ENCODE measurements around the gene ANXA4. TPM values are rescaled to one million over a fixed set of nuclear protein-coding genes. Genes with fewer than 3 reads are reported as not detected.

The ANXA4 gene
- total and polyA plus RNA-seq, 4 experiments from 2014 or later: 22.3 to 30.8 (median 25.9) TPM

GRCh38 chr2:69695850-69696216 lies 46.1 kb upstream of the ANXA4 start:
- intact Hi-C loops (cut with micrococcal nuclease): no loop called here
- no peak for DNase-seq
- H3K36me3 ChIP-seq (ENCODE audit: insufficient read depth, low read length): no peaks in the 10 kb centered on the region
- H3K4me1 ChIP-seq (ENCODE audit: insufficient read depth, low read length): peaks cover 81% of the 10 kb centered on the region
- POLR2A ChIA-PET (ENCODE audit: partially characterized antibody): interaction anchor here (1.1 to 8.6 kb wide), 4 partner anchors 12 to 53 kb away, joined by 4 to 217 read pairs (median 30); partner anchors contain the start of gene AAK1
- Mint-ChIP-seq H3K9me3 (no peaks in the 10 kb centered on the region), H3K4me1 (peaks cover 64 to 88% (median 74%) of the 10 kb centered on the region in 4 donors), H3K36me3 (no peaks in the 10 kb centered on the region), H3K4me3 (peak overlapping the region in 5 of 8 donors; percentile 16 to 43 (median 24)), H3K27me3 (no peaks in the 10 kb centered on the region), H3K27ac (peak overlapping the region; percentile 34 to 97 (median 69))
- no peak overlapping the region for H3K27ac ChIP-seq (ENCODE audit: low read depth, low read length)
- H3K4me3 ChIP-seq (ENCODE audit: low read length in 2 of 2): peak overlapping the region in 1 of 2 donors; percentile 15
- no peaks in the 10 kb centered on the region for H3K27me3 ChIP-seq (ENCODE audit: insufficient read depth, low read length)
- H3K9me3 ChIP-seq (ENCODE audit: control insufficient read depth in 1 of 2, low read length in 2 of 2): no peaks in the 10 kb centered on the region
- CTCF ChIA-PET (ENCODE audit: partially characterized antibody): interaction anchor here (1.3 to 3.4 kb wide), 6 partner anchors 15 to 130 kb away, joined by 4 to 15 read pairs (median 10); partner anchors contain the start of gene AAK1

GRCh38 chr2:69700381-69700780 lies 41.6 kb upstream of the ANXA4 start:
- no peak for DNase-seq
- H3K27me3 ChIP-seq (ENCODE audit: insufficient read depth, low read length): no peaks in the 10 kb centered on the region
- Mint-ChIP-seq H3K27me3 (no peaks in the 10 kb centered on the region), H3K4me1 (peaks cover 34 to 49% (median 39%) of the 10 kb centered on the region in 4 donors), H3K36me3 (no peaks in the 10 kb centered on the region), H3K27ac (no peak overlapping the region), H3K4me3 (no peak overlapping the region), H3K9me3 (no peaks in the 10 kb centered on the region)
- no peak overlapping the region for H3K27ac ChIP-seq (ENCODE audit: low read depth, low read length)
- H3K36me3 ChIP-seq (ENCODE audit: insufficient read depth, low read length): no peaks in the 10 kb centered on the region
- peaks cover 39% of the 10 kb centered on the region for H3K4me1 ChIP-seq (ENCODE audit: insufficient read depth, low read length)
- ChIA-PET POLR2A (ENCODE audit: partially characterized antibody) (interaction anchor here (1.0 to 8.6 kb wide), 2 partner anchors 50 to 58 kb away, joined by 3 to 217 read pairs; partner anchors contain the start of gene AAK1), CTCF (ENCODE audit: partially characterized antibody) (interaction anchor here (0.6 to 1.6 kb wide), 3 partner anchors 13 to 134 kb away, joined by 3 to 6 read pairs (median 5); no protein-coding TSS in a partner anchor)
- intact Hi-C loops (cut with micrococcal nuclease): no loop called here
- H3K9me3 ChIP-seq (ENCODE audit: control insufficient read depth in 1 of 2, low read length in 2 of 2): no peaks in the 10 kb centered on the region
- no peak overlapping the region for H3K4me3 ChIP-seq (ENCODE audit: low read length in 2 of 2)

DNA sequence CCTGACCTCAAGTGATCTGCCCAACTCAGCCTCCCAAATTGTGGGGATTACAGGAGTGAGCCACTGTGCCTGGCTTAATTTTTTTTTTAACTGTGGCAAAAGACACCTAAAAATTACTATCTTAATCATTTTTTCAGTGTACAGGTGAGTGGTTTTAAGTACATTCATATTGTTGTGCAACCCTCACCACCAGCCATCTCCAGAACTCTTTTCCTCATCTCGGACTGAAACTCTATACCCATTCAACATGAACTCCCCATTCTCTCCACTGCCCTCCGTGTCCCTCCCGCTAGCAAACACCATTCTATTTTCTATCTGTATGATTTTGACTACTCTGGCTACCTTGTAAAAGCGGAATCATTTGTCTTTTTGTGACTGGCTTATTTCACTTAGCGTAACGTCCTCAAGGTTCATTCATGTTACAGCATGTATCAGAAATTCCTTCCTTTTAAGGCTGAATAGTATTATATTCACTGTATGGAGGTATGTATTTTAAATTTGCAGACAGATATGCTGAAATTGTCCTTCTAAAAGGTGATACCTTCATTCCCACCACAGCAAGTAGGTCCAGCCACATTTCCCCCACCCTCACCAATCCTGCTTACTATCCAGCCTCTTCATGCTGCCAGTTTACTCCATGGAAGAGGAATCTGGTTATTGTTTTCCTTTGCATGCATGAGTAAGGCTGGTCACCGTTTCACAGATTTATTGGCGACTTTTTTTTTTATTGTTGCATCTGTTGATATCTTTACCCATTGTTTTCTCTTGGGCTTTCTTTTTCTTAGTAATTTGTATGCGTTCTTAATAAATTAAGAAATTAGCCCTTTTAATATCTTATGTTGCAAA lies 40.6 kb upstream of the ANXA4 start:
- POLR2A ChIA-PET (ENCODE audit: partially characterized antibody): interaction anchor here (1.8 to 8.6 kb wide), 2 partner anchors 56 to 58 kb away, joined by 6 to 217 read pairs; partner anchors contain the start of gene AAK1
- H3K4me1 ChIP-seq (ENCODE audit: insufficient read depth, low read length): peaks cover 30% of the 10 kb centered on the region
- Mint-ChIP-seq H3K27me3 (no peaks in the 10 kb centered on the region), H3K36me3 (no peaks in the 10 kb centered on the region), H3K27ac (peak overlapping the region in 3 of 7 donors; percentile 65 to 84 (median 66)), H3K4me1 (peaks cover 27 to 39% (median 30%) of the 10 kb centered on the region in 4 donors), H3K9me3 (no peaks in the 10 kb centered on the region), H3K4me3 (no peak overlapping the region)
- no peak overlapping the region for H3K4me3 ChIP-seq (ENCODE audit: low read length in 2 of 2)
- no peak for DNase-seq
- no peaks in the 10 kb centered on the region for H3K27me3 ChIP-seq (ENCODE audit: insufficient read depth, low read length)
- CTCF ChIA-PET (ENCODE audit: partially characterized antibody): no interaction called here
- no peak overlapping the region for H3K27ac ChIP-seq (ENCODE audit: low read depth, low read length)
- H3K36me3 ChIP-seq (ENCODE audit: insufficient read depth, low read length): no peaks in the 10 kb centered on the region
- H3K9me3 ChIP-seq (ENCODE audit: control insufficient read depth in 1 of 2, low read length in 2 of 2): no peaks in the 10 kb centered on the region
- intact Hi-C loops (cut with micrococcal nuclease): no loop called here

DNA sequence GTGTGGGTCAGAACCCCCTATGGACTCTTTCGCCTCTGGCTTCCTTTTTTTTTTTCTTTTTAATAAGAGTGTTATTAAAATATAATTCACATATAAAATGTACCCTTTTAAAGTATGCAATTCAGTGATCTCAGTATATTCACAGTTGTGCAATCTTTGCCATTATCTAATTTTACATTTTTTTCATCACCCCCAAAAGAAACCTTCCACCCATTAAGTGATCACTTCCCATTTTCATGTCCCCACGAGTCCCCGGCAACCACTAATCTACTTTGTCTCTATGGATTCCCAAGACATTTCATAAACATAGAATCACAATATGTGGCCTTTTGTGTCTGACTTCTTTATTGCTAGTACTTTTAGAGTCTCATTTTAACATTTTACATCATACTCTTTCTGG lies 38.7 kb upstream of the ANXA4 start:
- ChIA-PET CTCF (ENCODE audit: partially characterized antibody) (interaction anchor here (3.1 kb wide), 1 partner anchor 58 kb away, joined by 9 read pairs; no protein-coding TSS in a partner anchor), POLR2A (ENCODE audit: partially characterized antibody) (no interaction called here)
- Mint-ChIP-seq H3K27me3 (no peaks in the 10 kb centered on the region), H3K4me1 (peaks cover 15 to 21% (median 17%) of the 10 kb centered on the region in 4 donors), H3K36me3 (no peaks in the 10 kb centered on the region), H3K9me3 (no peaks in the 10 kb centered on the region), H3K4me3 (no peak overlapping the region), H3K27ac (peak overlapping the region in 2 of 7 donors; percentile 13 to 57)
- no peaks in the 10 kb centered on the region for H3K9me3 ChIP-seq (ENCODE audit: control insufficient read depth in 1 of 2, low read length in 2 of 2)
- DNase-seq: no peak
- intact Hi-C loops (cut with micrococcal nuclease): no loop called here
- no peaks in the 10 kb centered on the region for H3K27me3 ChIP-seq (ENCODE audit: insufficient read depth, low read length)
- peaks cover 11% of the 10 kb centered on the region for H3K4me1 ChIP-seq (ENCODE audit: insufficient read depth, low read length)
- H3K27ac ChIP-seq (ENCODE audit: low read depth, low read length): no peak overlapping the region
- H3K36me3 ChIP-seq (ENCODE audit: insufficient read depth, low read length): no peaks in the 10 kb centered on the region
- H3K4me3 ChIP-seq (ENCODE audit: low read length in 2 of 2): no peak overlapping the region

DNA sequence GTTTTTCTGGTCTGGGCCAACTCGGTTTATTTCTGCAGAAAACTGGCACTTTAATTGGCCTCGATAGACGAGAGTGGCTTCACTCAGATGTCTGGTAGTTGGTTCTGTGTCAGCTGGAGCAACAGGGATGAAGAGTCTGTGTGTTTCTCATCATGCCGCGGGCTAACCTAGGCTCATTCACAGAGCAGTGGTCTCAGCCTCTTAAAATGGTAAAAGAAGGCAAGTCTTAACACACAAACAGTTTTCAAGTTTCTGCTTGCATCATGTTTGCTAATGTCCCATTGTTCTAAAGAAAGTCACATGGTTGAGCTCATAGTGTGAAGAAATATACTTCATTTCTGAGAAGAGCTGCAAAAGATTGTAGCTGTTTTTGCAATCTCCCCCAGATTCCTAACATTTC lies 37.5 kb upstream of the ANXA4 start:
- H3K27ac Mint-ChIP-seq: no peak overlapping the region
- CTCF ChIA-PET (ENCODE audit: partially characterized antibody): interaction anchor here (0.9 to 3.1 kb wide), 2 partner anchors 9 to 59 kb away, joined by 4 to 9 read pairs; no protein-coding TSS in a partner anchor
- intact Hi-C loops (cut with micrococcal nuclease): no loop called here
- H3K27me3 Mint-ChIP-seq: no peaks in the 10 kb centered on the region
- POLR2A ChIA-PET (ENCODE audit: partially characterized antibody): interaction anchor here (0.6 kb wide), 1 partner anchor 41 kb away, joined by 3 read pairs; no protein-coding TSS in a partner anchor
- no peak overlapping the region for H3K4me3 Mint-ChIP-seq
- H3K27ac ChIP-seq (ENCODE audit: low read depth, low read length): no peak overlapping the region
- H3K27me3 ChIP-seq (ENCODE audit: insufficient read depth, low read length): no peaks in the 10 kb centered on the region
- H3K4me1 ChIP-seq (ENCODE audit: insufficient read depth, low read length): peaks cover under 1% of the 10 kb centered on the region
- no peaks in the 10 kb centered on the region for H3K36me3 ChIP-seq (ENCODE audit: insufficient read depth, low read length)
- peaks cover 9 to 15% (median 9%) of the 10 kb centered on the region in 4 donors for H3K4me1 Mint-ChIP-seq
- no peak for DNase-seq
- no peaks in the 10 kb centered on the region for H3K9me3 Mint-ChIP-seq
- no peaks in the 10 kb centered on the region for H3K36me3 Mint-ChIP-seq
- no peaks in the 10 kb centered on the region for H3K9me3 ChIP-seq (ENCODE audit: control insufficient read depth in 1 of 2, low read length in 2 of 2)
- no peak overlapping the region for H3K4me3 ChIP-seq (ENCODE audit: low read length in 2 of 2)

GRCh38 chr2:69709290-69709689 lies 32.6 kb upstream of the ANXA4 start:
- Histone ChIP-seq H3K27me3 (ENCODE audit: insufficient read depth, low read length) (no peaks in the 10 kb centered on the region), H3K4me1 (ENCODE audit: insufficient read depth, low read length) (peaks cover 3% of the 10 kb centered on the region), H3K9me3 (ENCODE audit: control insufficient read depth in 1 of 2, low read length in 2 of 2) (no peaks in the 10 kb centered on the region), H3K4me3 (ENCODE audit: low read length in 2 of 2) (no peak overlapping the region), H3K27ac (ENCODE audit: low read depth, low read length) (no peak overlapping the region), H3K36me3 (ENCODE audit: insufficient read depth, low read length) (no peaks in the 10 kb centered on the region)
- Mint-ChIP-seq H3K9me3 (peaks cover 0 to 12% (median 3%) of the 10 kb centered on the region in 8 donors), H3K36me3 (no peaks in the 10 kb centered on the region), H3K4me1 (peaks cover 1 to 15% (median 13%) of the 10 kb centered on the region in 4 donors), H3K27ac (no peak overlapping the region), H3K27me3 (no peaks in the 10 kb centered on the region), H3K4me3 (peak overlapping the region in 1 of 8 donors; percentile 32)
- CTCF ChIA-PET (ENCODE audit: partially characterized antibody): interaction anchor here (1.6 to 2.0 kb wide), 2 partner anchors 64 to 145 kb away, joined by 5 to 6 read pairs; no protein-coding TSS in a partner anchor
- POLR2A ChIA-PET (ENCODE audit: partially characterized antibody): interaction anchor here (1.8 kb wide), 1 partner anchor 60 kb away, joined by 6 read pairs; no protein-coding TSS in a partner anchor
- intact Hi-C loops (cut with micrococcal nuclease): no loop called here
- DNase-seq: no peak

DNA sequence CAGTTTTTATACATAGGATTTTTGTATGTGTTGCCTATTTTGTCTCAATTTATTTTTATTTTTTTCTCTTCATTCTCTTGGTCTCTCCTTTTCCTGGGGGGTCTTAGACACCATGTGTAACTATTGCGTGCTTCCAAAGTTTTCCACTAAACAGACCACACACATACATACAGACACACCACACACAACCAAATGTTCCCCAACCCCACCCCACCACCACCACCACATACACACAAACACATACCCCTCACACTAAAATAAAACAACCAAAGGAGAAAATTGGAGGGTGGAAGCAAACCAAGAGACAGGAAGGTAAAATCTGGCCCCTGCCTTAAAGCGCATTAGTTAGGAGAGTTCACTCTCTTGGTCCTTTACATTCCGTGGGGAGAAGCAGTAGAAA lies 30.0 kb upstream of the ANXA4 start:
- no peaks in the 10 kb centered on the region for H3K36me3 ChIP-seq (ENCODE audit: insufficient read depth, low read length)
- ChIA-PET CTCF (ENCODE audit: partially characterized antibody) (interaction anchor here (1.2 to 11.6 kb wide), 8 partner anchors 12 to 152 kb away, joined by 3 to 138 read pairs (median 17); partner anchors contain the start of gene AAK1), POLR2A (ENCODE audit: partially characterized antibody) (interaction anchor here (1.6 to 3.3 kb wide), 2 partner anchors 18 to 69 kb away, joined by 5 to 56 read pairs; partner anchors contain the start of gene AAK1)
- peak overlapping the region in 1 of 7 donors; percentile 45 for H3K27ac Mint-ChIP-seq
- H3K4me1 Mint-ChIP-seq: peaks cover 8 to 22% (median 18%) of the 10 kb centered on the region in 4 donors
- no peaks in the 10 kb centered on the region for H3K9me3 ChIP-seq (ENCODE audit: control insufficient read depth in 1 of 2, low read length in 2 of 2)
- H3K27me3 Mint-ChIP-seq: no peaks in the 10 kb centered on the region
- intact Hi-C loops (cut with micrococcal nuclease): loop anchor here (5.0 kb wide), 1 partner anchor 85 kb away; no protein-coding TSS in a partner anchor
- H3K4me3 ChIP-seq (ENCODE audit: low read length in 2 of 2): no peak overlapping the region
- no peaks in the 10 kb centered on the region for H3K27me3 ChIP-seq (ENCODE audit: insufficient read depth, low read length)
- no peak overlapping the region for H3K4me3 Mint-ChIP-seq
- no peak for DNase-seq
- no peak overlapping the region for H3K27ac ChIP-seq (ENCODE audit: low read depth, low read length)
- H3K4me1 ChIP-seq (ENCODE audit: insufficient read depth, low read length): peaks cover 9% of the 10 kb centered on the region
- peaks cover 0 to 12% (median 3%) of the 10 kb centered on the region in 8 donors for H3K9me3 Mint-ChIP-seq
- no peaks in the 10 kb centered on the region for H3K36me3 Mint-ChIP-seq

Data from CD4-positive, alpha-beta memory T cell (primary cell).